ACC112 (cell line): ENCODE measurements around the gene TMEM125.

Source experiments
- H2AFZ ChIP-seq: fragments of 200-600 bp; sonication (generic); one replicate; pipeline ENCODE4 v1.6.0; 2017; ENCODE audit warnings: antibody characterized with exemption, low read length; ENCODE audit not compliant: unreplicated experiment
- H3K27ac ChIP-seq: fragments of 200-600 bp; sonication (generic); 2 replicates; pipeline ENCODE4 v1.5.1; 2014; ENCODE audit warnings: low read depth, mild to moderate bottlenecking, antibody characterized with exemption, low read length, moderate library complexity
- H3K27me3 ChIP-seq: fragments of 200-600 bp; sonication (generic); 2 replicates; pipeline ENCODE4 v1.6.1; 2014; ENCODE audit warnings: mild to moderate bottlenecking, antibody characterized with exemption, low read length, moderate library complexity, mixed read lengths; ENCODE audit not compliant: insufficient read depth
- H3K36me3 ChIP-seq: fragments of 200-600 bp; sonication (generic); 2 replicates; pipeline ENCODE4 v1.6.1; 2016; ENCODE audit warnings: mild to moderate bottlenecking, antibody characterized with exemption, low read length, moderate library complexity, mixed read lengths; ENCODE audit not compliant: insufficient read depth
- H3K4me1 ChIP-seq: fragments of 200-600 bp; sonication (generic); one replicate; pipeline ENCODE4 v1.6.1; 2016; ENCODE audit warnings: low read length, mixed read lengths; ENCODE audit not compliant: insufficient read depth, unreplicated experiment, control insufficient read depth
- H3K4me3 ChIP-seq: fragments of 200-600 bp; sonication (generic); 2 replicates; pipeline ENCODE4 v1.5.1; 2014; ENCODE audit warnings: mild to moderate bottlenecking, low read depth, low read length
- H3K79me2 ChIP-seq: fragments of 200-600 bp; sonication (generic); one replicate; pipeline ENCODE4 v1.6.0; 2016; ENCODE audit warnings: low read length; ENCODE audit not compliant: control insufficient read depth, unreplicated experiment, insufficient read depth

TMEM125 gene

DNA sequence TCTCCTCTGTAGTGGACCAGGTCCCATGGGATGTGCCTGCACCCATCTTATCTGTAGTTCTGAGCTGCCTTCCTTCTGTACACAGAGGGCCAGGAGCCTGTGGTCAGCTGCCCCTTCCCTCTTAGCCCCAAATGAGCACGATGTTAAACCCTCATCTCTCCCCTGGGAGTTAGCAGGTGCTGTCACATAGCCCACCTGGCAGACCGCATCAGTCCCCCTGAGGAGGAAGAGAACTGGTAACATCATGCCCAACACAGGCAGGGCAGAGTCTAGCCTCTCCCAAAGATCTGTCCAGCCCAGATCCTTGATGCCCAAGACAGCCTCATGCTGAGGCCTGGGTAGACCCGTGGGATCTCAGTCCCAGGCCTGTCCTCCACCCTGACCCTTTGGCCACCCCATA lies 35.7 kb downstream of the TMEM125 start:
- Histone ChIP-seq H3K4me1 (no peaks in the 10 kb centered on the region), H3K79me2 (no peaks in the 10 kb centered on the region), H2AFZ (no peak overlapping the region), H3K36me3 (no peaks in the 10 kb centered on the region), H3K4me3 (no peak overlapping the region), H3K27me3 (no peaks in the 10 kb centered on the region), H3K27ac (no peak overlapping the region)

DNA sequence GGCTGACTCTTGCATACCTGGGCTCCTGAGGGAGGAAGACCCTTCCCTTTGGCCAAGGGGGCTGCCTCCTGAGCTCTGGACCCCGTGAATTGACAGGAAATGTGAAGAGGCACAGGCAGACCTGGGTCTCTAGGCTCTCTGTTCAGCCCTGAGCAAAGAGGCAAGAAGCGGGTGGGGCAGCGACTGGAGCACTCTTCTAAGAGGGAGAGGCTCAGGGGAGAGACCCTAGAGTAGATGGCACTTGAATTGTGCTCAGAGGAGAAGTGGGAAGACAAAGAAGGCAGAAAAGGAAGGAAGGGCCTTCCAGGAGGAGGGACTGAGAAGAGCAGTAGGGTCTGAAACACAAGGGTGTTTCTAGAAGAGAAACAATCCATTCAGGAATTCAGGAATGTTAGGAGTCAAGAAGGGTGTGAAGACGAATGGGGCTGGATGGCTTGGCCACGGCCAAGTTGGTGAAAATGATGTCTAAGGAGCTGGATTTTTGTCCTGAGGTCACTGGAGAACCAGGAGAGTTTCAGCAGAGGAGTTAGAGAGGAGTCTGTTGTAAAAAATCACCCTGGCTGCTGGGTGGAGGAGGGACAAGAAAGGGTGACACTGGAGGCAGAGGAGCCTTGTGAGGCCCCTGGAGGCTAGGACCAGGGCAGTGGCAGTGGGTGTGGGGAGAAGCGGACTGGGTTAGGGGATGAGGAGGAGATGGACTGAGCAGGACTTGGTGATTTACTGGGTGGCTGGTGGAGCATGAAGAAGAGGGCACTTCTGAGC lies 36.3 kb downstream of the TMEM125 start:
- H3K4me1 ChIP-seq, result no peaks in the 10 kb centered on the region
- no peak overlapping the region for H2AFZ ChIP-seq
- no peaks in the 10 kb centered on the region for H3K36me3 ChIP-seq
- no peaks in the 10 kb centered on the region for H3K79me2 ChIP-seq
- no peak overlapping the region for H3K4me3 ChIP-seq
- H3K27ac ChIP-seq, result no peak overlapping the region
- no peaks in the 10 kb centered on the region for H3K27me3 ChIP-seq

DNA sequence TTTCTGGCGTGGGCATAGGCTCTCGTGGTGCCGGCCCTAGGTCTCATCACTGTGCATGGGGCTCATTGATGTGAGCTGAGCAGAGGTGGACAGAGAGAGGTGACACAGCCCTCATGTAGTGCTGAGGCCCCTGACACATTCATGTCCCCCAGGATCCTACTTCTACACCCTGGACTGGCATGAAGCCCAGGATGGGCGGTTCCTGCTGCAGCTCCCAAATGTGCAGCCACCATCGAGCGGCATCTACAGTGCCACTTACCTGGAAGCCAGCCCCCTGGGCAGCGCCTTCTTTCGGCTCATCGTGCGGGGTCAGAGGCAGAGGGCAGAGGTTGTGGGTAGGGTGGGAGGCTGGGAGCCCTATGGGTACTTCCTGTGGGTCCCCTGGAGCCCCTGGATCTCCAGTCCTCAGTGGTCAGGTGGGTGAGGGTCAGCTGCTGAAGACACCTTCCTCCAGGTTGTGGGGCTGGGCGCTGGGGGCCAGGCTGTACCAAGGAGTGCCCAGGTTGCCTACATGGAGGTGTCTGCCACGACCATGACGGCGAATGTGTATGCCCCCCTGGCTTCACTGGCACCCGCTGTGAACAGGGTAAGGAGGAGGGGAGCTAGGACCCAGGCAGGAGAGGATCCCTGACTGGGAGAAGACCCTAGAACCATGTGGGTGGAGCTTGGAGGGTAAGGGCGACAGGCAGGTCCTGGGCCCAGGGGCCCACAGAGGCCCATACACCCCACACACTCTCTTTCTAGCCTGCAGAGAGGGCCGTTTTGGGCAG lies 37.1 kb downstream of the TMEM125 start:
- Histone ChIP-seq H3K27ac (no peak overlapping the region), H3K36me3 (no peaks in the 10 kb centered on the region), H3K79me2 (no peaks in the 10 kb centered on the region), H2AFZ (no peak overlapping the region), H3K4me3 (no peak overlapping the region), H3K27me3 (no peaks in the 10 kb centered on the region), H3K4me1 (no peaks in the 10 kb centered on the region)

- Histone ChIP-seq H3K4me3 (no peak overlapping the region), H3K36me3 (no peaks in the 10 kb centered on the region), H3K79me2 (no peaks in the 10 kb centered on the region), H3K4me1 (no peaks in the 10 kb centered on the region), H3K27ac (no peak overlapping the region), H3K27me3 (no peaks in the 10 kb centered on the region), H2AFZ (no peak overlapping the region)
Observed at GRCh38 chr1:43307458-43308158, 37.8 kb downstream of the TMEM125 start.

DNA sequence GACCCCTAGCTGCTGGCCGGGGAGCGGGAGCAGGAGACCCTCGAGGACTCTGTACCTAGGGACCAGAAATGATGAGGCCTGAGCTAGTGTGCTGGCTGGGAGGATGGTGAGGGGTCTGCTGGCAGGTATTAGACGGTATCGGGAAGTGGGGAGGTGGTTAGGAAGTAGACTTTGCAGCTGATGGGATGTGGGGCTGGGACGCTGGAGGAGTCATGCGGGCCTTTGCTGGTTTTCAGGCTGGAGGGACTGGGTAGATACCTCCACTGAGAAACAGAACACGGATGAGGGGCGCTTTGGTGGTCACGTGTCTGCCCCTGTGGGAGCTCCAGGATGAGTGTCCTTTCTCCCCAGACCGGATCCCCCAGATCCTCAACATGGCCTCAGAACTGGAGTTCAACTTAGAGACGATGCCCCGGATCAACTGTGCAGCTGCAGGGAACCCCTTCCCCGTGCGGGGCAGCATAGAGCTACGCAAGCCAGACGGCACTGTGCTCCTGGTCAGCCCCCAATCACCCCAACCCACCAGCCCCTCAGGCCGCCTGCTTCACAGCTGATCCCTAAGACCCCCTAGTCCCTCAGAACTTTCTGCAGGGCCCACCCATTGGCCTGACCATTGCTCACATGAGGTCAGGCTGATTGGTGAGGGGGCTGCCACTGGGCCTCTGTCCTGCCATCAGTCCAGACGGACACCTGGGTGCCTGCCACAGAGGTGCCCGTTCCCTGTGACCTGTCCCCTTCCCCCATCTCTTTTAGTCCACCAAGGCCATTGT lies 39.0 kb downstream of the TMEM125 start:
- Histone ChIP-seq H3K4me3 (no peak overlapping the region), H3K4me1 (no peaks in the 10 kb centered on the region), H2AFZ (no peak overlapping the region), H3K27me3 (no peaks in the 10 kb centered on the region), H3K27ac (no peak overlapping the region), H3K36me3 (no peaks in the 10 kb centered on the region), H3K79me2 (no peaks in the 10 kb centered on the region)

DNA sequence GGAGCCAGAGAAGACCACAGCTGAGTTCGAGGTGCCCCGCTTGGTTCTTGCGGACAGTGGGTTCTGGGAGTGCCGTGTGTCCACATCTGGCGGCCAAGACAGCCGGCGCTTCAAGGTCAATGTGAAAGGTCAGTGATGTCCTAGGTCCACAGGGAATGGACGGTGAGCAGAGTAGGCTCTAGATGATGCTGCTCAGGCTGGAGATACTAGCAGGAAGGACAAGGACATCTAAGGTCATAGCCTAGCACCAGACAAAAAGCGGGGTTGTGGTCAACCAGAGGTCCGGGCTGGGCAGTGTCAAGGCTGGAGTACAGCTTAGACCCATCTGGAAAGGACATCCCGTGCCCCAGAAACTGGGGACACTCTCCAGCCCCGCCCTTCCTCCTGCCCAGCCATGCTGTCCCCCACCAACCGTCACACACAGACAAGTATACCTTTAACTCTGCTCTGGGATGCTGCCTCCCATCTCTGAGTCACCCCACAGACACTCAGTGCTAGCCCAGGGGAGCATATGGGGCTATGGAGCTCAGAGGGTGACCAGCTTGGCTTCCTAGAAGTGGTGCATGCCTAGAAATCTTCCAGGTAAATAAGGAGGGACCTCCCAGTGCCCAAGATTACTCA lies 39.7 kb downstream of the TMEM125 start:
- no peak overlapping the region for H2AFZ ChIP-seq

GRCh38 chr1:43311521-43311920 lies 41.7 kb downstream of the TMEM125 start:
- Histone ChIP-seq H3K79me2 (no peaks in the 10 kb centered on the region), H3K4me3 (no peak overlapping the region), H3K27me3 (no peaks in the 10 kb centered on the region), H2AFZ (no peak overlapping the region), H3K36me3 (no peaks in the 10 kb centered on the region), H3K4me1 (no peaks in the 10 kb centered on the region), H3K27ac (no peak overlapping the region)

More for the DNA sequence above, 39.7 kb downstream of the TMEM125 start:
- Histone ChIP-seq H3K4me3 (no peak overlapping the region), H3K27me3 (no peaks in the 10 kb centered on the region), H3K79me2 (no peaks in the 10 kb centered on the region), H3K4me1 (no peaks in the 10 kb centered on the region), H3K27ac (no peak overlapping the region), H3K36me3 (no peaks in the 10 kb centered on the region)

DNA sequence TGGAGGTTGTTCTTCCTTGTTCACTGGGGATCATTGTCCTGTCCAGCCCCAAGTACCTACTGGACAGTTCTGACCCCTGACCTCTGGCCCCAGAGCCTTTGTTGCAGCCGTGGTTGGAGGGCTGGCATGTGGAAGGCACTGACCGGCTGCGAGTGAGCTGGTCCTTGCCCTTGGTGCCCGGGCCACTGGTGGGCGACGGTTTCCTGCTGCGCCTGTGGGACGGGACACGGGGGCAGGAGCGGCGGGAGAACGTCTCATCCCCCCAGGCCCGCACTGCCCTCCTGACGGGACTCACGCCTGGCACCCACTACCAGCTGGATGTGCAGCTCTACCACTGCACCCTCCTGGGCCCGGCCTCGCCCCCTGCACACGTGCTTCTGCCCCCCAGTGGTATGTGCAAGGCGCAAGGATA lies 42.4 kb downstream of the TMEM125 start:
- no peak overlapping the region for H2AFZ ChIP-seq
- no peaks in the 10 kb centered on the region for H3K27me3 ChIP-seq
- H3K4me3 ChIP-seq, result no peak overlapping the region
- H3K27ac ChIP-seq, result no peak overlapping the region
- H3K36me3 ChIP-seq, result no peaks in the 10 kb centered on the region
- no peaks in the 10 kb centered on the region for H3K79me2 ChIP-seq
- no peaks in the 10 kb centered on the region for H3K4me1 ChIP-seq

- Histone ChIP-seq H3K4me3 (no peak overlapping the region), H2AFZ (no peak overlapping the region), H3K27ac (no peak overlapping the region), H3K79me2 (no peaks in the 10 kb centered on the region), H3K36me3 (no peaks in the 10 kb centered on the region), H3K4me1 (no peaks in the 10 kb centered on the region), H3K27me3 (no peaks in the 10 kb centered on the region)
Observed at GRCh38 chr1:43312663-43313515, 43.1 kb downstream of the TMEM125 start.
